Astrocyte of the spinal cord (primary cell): ENCODE measurements around the gene SYNDIG1.

ENCODE experiments used
- DNase-seq: peaks from one replicate; pipeline ENCODE4 v3.0.0; 2011; ENCODE audit warnings: low read depth, low spot score
- H3K4me3 ChIP-seq: 2 replicates; pipeline ENCODE4 v1.5.1; 2011; ENCODE audit warnings: low read depth, mild to moderate bottlenecking, low read length, moderate library complexity
- in situ Hi-C: cut with HindIII; loops from 2 replicates; pipeline ENCODE4 v1.10.0; 2017; ENCODE audit warnings: low sequenced_read_pairs
- TF ChIP-seq, protein P1 (sequence below): IDR thresholded peaks from 2 replicates; pipeline ENCODE4 v1.5.1; 2012; ENCODE audit warnings: low read depth, mild to moderate bottlenecking, low read length, inconsistent platforms

Gene SYNDIG1

GRCh38 chr20:24446811-24447210, 22.6 kb upstream of the SYNDIG1 start:
- DNase-seq: no peak
- TF ChIP-seq, protein P1, sequence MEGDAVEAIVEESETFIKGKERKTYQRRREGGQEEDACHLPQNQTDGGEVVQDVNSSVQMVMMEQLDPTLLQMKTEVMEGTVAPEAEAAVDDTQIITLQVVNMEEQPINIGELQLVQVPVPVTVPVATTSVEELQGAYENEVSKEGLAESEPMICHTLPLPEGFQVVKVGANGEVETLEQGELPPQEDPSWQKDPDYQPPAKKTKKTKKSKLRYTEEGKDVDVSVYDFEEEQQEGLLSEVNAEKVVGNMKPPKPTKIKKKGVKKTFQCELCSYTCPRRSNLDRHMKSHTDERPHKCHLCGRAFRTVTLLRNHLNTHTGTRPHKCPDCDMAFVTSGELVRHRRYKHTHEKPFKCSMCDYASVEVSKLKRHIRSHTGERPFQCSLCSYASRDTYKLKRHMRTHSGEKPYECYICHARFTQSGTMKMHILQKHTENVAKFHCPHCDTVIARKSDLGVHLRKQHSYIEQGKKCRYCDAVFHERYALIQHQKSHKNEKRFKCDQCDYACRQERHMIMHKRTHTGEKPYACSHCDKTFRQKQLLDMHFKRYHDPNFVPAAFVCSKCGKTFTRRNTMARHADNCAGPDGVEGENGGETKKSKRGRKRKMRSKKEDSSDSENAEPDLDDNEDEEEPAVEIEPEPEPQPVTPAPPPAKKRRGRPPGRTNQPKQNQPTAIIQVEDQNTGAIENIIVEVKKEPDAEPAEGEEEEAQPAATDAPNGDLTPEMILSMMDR: no peak
- in situ Hi-C loops: no loop called here
- no peak overlapping the region for H3K4me3 ChIP-seq

DNA sequence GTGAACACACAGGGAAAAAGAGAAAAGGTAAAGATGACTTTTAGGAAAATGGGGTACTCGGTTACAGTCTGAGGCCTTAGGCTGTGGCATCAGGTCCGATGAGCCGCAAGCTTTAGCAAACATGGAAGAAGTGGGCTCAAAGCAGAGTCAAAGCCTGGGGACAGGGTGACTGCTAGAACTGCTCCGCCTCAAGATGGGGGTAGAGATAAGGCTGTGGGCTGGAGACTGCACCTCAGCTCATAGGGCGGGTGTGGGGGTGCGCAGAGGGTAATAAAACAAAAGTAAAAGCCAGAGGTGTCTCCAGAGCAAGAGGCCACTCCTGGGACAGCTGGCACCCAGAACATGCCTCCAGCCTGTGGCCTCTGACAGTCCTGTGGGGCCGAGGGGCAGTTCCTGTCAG, 21.3 kb upstream of the SYNDIG1 start:
- in situ Hi-C loops: no loop called here
- TF ChIP-seq, protein P1: no peak
- DNase-seq: no peak
- H3K4me3 ChIP-seq: no peak overlapping the region

DNA sequence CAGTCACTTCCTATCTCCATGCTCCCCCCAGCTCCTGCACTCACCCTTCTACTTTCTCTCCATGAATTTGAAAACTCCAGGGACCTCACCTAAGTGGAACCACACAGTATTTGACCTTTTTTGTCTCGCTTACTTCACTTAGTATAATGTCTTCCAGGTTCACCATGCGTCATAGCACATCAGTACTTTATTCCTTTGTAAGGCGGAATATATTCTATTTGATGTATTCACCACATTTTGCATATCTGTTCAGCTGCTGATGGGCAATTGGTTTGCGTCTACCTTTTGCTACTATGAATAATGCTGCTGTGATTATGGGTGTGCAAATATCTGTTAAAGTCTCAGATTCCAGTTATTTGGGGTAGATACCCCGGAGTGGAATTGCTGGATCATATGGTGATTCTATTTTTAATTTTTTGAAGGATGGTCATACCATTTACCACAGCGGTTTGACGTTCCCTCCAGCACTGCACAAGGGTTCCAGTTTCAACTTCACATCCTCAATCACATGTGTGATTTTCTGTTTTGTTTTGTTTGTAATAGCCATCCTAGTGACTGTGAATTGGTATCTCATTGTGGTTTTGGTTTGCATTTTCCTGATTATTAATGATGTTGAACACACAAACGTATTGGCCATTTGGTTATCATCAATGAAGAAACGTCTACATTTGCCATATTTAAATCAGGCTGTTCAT, 20.3 kb upstream of the SYNDIG1 start:
- H3K4me3 ChIP-seq: no peak overlapping the region
- DNase-seq: no peak
- TF ChIP-seq, protein P1: no peak
- in situ Hi-C loops: no loop called here

GRCh38 chr20:24450177-24450576, 19.3 kb upstream of the SYNDIG1 start:
- no peak for DNase-seq
- H3K4me3 ChIP-seq: no peak overlapping the region
- TF ChIP-seq, protein P1: no peak
- in situ Hi-C loops: no loop called here

- TF ChIP-seq, protein P1: no peak
- in situ Hi-C loops: no loop called here
- H3K4me3 ChIP-seq: no peak overlapping the region
- no peak for DNase-seq
These were observed 18.6 kb upstream of the SYNDIG1 start for GRCh38 chr20:24450624-24451376.

DNA sequence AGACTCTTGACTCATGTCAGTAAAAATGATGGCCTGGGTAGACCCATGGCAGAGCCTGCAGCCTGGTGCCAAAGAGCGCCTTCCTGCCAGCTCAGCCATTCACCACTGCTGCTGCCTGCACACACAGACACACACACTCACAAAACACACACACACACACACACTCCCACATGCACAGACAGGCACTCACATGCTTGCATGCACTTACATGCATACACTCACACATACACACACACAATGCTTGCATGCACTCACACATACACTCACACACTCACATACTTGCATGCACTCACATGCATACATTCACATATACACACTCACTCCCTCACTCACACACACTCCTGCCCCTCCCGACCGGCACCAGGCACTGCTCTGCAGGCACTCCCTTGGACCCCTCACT, 18.0 kb upstream of the SYNDIG1 start:
- in situ Hi-C loops: no loop called here
- DNase-seq: no peak
- TF ChIP-seq, protein P1: no peak
- no peak overlapping the region for H3K4me3 ChIP-seq
